Cardiac atrium fibroblast (primary cell): ENCODE data around the gene LXN. TPM values are rescaled to one million over a fixed set of nuclear protein-coding genes. Genes with fewer than 3 reads are reported as not detected.

Source experiments
- total RNA-seq: library from RNA; depleted of rRNA; stranded (reverse); fragments of >200 nt; gene quantifications from 2 replicates; pipeline ENCODE4 v1.2.3, GENCODE V29; 2015

The LXN gene, protein sequence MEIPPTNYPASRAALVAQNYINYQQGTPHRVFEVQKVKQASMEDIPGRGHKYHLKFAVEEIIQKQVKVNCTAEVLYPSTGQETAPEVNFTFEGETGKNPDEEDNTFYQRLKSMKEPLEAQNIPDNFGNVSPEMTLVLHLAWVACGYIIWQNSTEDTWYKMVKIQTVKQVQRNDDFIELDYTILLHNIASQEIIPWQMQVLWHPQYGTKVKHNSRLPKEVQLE
- total RNA-seq: 30.5 and 43.9 TPM in 2 replicates

DNA sequence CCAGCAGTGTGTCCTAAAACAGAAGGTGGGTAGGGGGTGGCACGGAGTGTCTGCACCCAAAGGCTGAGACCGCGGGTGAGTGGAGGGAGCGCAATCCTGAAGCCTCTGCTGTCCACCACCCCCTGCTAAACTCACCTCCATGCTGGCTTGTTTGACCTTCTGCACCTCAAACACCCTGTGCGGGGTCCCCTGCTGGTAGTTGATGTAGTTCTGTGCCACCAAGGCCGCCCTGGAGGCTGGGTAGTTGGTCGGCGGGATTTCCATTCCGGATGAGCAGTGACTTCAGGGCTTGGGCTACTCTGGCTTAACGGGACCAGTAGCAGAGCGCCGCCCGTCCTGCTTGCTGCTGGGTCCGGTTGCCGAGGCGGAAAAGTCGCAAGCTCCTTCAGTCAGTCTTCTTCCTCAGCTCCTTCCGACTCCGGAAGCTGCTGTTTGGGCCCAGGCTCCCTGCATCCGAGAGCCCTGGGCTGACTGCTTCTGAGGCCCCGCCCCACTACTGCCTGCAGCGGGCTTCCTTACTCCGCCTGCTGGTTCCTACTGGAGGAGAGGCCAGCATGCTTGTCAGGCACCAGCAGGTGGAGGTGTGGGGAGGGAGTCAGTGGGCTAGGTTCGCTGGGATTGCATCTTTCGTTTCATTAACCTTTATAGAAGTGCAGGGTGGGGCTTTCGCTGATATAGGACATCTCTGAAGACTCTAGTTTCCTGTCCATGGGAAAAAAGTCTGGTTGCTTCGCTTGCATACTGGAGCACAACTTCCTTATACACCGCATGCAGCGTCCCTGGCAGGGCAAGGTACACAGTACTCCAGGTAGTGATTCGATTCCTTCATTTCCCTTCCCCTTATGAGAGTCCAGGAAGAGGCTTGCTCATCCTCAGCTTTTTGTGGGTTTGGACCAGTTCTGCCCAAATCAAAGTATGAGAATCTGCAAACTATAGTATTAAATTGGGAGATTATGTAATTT lies at the start of gene LXN:
LXN (minus strand) TSS at position 434 of the 962 bp plus-strand sequence; CDS start at position 264, 170 bp downstream.

DNA sequence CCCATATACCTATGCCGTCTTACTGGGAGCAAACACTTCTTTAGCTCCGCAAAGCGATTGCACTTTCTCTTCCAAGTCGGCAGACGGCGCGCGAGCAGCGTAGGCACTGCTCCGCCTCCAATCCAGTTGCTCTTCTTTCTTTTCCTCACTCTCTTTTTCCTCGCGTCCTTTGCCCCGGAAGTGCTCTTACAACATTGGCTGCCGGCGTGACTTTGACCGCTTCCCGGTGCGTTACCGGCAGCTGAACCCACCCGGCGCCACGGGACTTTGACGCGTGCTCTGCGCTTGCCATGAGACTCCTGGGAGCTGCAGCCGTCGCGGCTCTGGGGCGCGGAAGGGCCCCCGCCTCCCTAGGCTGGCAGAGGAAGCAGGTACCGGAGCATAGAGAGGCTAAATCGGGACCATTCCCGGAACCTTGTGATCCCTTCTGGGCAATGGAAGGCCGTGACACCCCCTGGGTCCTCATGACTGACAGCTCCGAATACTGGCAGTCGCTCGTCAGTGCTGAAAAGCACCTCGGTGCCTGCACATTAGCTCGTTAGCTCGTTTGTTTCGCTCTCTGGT lies 28.0 kb downstream of the LXN start, which contains the start of gene GFM1:
GFM1 (plus strand) TSS at position 183 of the 564 bp plus-strand sequence; CDS start at position 291, 108 bp downstream.

Other genes with a start within 250 kb of the LXN start
- gene MLF1, start 101.5 kb downstream of the LXN start, total RNA-seq: 4.9 and 16.8 TPM in 2 replicates
- gene GFM1, start 28.1 kb downstream of the LXN start, total RNA-seq: 26.6 and 27.1 TPM in 2 replicates
- gene RARRES1, start 59.8 kb upstream of the LXN start, total RNA-seq: 5.8 and 13.9 TPM in 2 replicates
- gene MFSD1, start 129.4 kb upstream of the LXN start, total RNA-seq: 65.6 and 68.8 TPM in 2 replicates